ENCODE measurements around the gene CFAP46. TPM values are rescaled to one million over a fixed set of nuclear protein-coding genes. Genes with fewer than 3 reads are reported as not detected.
"Not testable (repeated sequence)": the region's sequence is repeated elsewhere in the genome, so short reads cannot be mapped to it uniquely, and the experiment has no call there.

CFAP46 gene
- total RNA-seq, 2 donors from 2014 or later = not detected

GRCh38 chr10:132929953-132930548 is 12.3 kb downstream of the CFAP46 start:
- DNase-seq (no peak), ATAC-seq (no peak)
- Mint-ChIP-seq H3K36me3 (ENCODE audit: low read depth) (no peaks in the 10 kb centered on the region), H3K27me3 (no peaks in the 10 kb centered on the region), H3K4me1 (peaks cover 7% of the 10 kb centered on the region), H3K27ac (peak overlapping the region; percentile 14), H3K4me3 (no peak overlapping the region)
- H3K9me3 ChIP-seq (ENCODE audit: control insufficient read depth, low read length, poor library complexity, severe bottlenecking) = no peaks in the 10 kb centered on the region

DNA sequence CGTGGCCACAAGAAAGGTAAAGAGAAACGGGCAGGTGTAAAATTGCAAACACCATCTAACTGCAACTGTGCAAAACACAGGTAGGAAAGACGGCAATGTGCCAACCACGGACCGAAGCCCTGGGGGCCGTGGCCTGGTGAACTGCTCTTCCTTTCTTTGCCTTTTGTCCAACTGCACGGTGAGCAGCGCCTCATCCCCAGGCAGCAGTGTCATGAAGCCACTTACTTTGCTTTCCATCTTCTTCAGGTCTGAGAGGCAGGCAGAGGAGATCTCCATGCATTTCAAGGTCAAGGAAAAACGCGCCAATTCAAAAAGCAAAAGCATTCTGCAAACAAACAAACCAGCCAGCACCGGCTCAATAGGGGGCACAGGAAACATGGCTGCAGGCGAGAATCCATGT is 12.9 kb downstream of the CFAP46 start:
- H3K4me1 Mint-ChIP-seq = peaks cover 7% of the 10 kb centered on the region
- no peaks in the 10 kb centered on the region for H3K9me3 ChIP-seq (ENCODE audit: control insufficient read depth, low read length, poor library complexity, severe bottlenecking)
- H3K27me3 Mint-ChIP-seq = no peaks in the 10 kb centered on the region
- H3K27ac Mint-ChIP-seq = peak overlapping the region; percentile 14
- H3K36me3 Mint-ChIP-seq (ENCODE audit: low read depth) = no peaks in the 10 kb centered on the region
- no peak for DNase-seq
- no peak overlapping the region for H3K4me3 Mint-ChIP-seq
- no peak for ATAC-seq

- no peak overlapping the region for H3K27ac Mint-ChIP-seq
- H3K4me3 Mint-ChIP-seq = no peak overlapping the region
- no peak for ATAC-seq
- no peaks in the 10 kb centered on the region for H3K36me3 Mint-ChIP-seq (ENCODE audit: low read depth)
- H3K9me3 ChIP-seq (ENCODE audit: control insufficient read depth, low read length, poor library complexity, severe bottlenecking) = no peaks in the 10 kb centered on the region
- H3K4me1 Mint-ChIP-seq = peaks cover 7% of the 10 kb centered on the region
- no peaks in the 10 kb centered on the region for H3K27me3 Mint-ChIP-seq
- no peak for DNase-seq
These were observed 14.1 kb downstream of the CFAP46 start for GRCh38 chr10:132928261-132928660.

DNA sequence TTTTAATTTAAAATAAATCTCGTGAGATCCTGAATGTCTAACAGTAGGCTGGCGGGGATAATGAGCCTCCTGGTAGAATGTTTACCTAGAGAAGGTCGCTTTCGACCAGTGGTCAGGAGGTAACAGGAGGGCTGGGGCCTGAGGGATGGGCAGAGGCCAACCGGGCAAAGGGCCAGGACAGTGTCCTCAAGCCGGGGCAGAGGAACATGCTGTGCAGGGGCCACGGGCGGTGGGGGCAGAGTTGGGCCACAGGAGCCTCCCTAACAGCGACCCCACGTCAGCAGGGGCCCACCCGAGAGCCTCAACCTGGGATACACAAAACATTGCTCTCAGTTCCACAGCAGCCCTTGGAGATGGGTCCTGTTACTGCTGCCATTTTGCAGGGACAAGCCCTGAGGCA is 14.5 kb downstream of the CFAP46 start:
- peaks cover 7% of the 10 kb centered on the region for H3K4me1 Mint-ChIP-seq
- no peak for DNase-seq
- no peak for ATAC-seq
- no peak overlapping the region for H3K27ac Mint-ChIP-seq
- H3K4me3 Mint-ChIP-seq = no peak overlapping the region
- H3K36me3 Mint-ChIP-seq (ENCODE audit: low read depth) = no peaks in the 10 kb centered on the region
- H3K27me3 Mint-ChIP-seq = no peaks in the 10 kb centered on the region
- H3K9me3 ChIP-seq (ENCODE audit: control insufficient read depth, low read length, poor library complexity, severe bottlenecking) = no peaks in the 10 kb centered on the region

- Mint-ChIP-seq H3K4me3 (no peak overlapping the region), H3K4me1 (peaks cover 3% of the 10 kb centered on the region), H3K36me3 (ENCODE audit: low read depth) (no peaks in the 10 kb centered on the region), H3K27me3 (no peaks in the 10 kb centered on the region), H3K27ac (no peak overlapping the region)
- H3K9me3 ChIP-seq (ENCODE audit: control insufficient read depth, low read length, poor library complexity, severe bottlenecking) = no peaks in the 10 kb centered on the region
- no peak for ATAC-seq
- DNase-seq = no peak
These were observed 15.4 kb downstream of the CFAP46 start for GRCh38 chr10:132926777-132927650.

DNA sequence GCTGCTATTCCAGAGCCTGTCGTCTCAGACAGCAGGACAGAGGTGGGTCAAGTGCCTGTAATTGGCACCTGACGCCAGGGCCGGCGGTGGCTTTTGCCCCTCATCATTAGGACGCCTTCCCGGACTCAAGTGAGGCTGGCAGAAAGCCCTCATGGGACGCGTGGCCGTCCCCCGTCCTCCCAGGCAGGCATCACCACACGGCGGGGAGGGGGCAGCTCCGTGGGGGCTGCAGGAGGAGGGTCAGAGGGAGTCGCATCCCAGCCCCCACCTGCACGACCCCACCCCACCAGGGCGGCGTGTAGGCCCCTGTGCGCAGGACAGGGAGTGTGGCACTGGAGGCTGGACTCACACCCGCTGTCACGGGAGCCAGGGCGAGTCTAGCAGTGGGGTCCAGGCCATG is 16.3 kb downstream of the CFAP46 start:
- no peak for DNase-seq

GRCh38 chr10:132925614-132926013 is 16.8 kb downstream of the CFAP46 start:
- no peaks in the 10 kb centered on the region for H3K36me3 Mint-ChIP-seq (ENCODE audit: low read depth)
- H3K27ac Mint-ChIP-seq = no peak overlapping the region
- no peak for ATAC-seq
- no peaks in the 10 kb centered on the region for H3K27me3 Mint-ChIP-seq
- H3K4me3 Mint-ChIP-seq = no peak overlapping the region
- DNase-seq = no peak
- H3K4me1 Mint-ChIP-seq = peaks cover 3% of the 10 kb centered on the region
- no peaks in the 10 kb centered on the region for H3K9me3 ChIP-seq (ENCODE audit: control insufficient read depth, low read length, poor library complexity, severe bottlenecking)

More for the DNA sequence above, 16.3 kb downstream of the CFAP46 start:
- Mint-ChIP-seq H3K4me3 (no peak overlapping the region), H3K4me1 (peaks cover 3% of the 10 kb centered on the region), H3K27ac (no peak overlapping the region), H3K27me3 (no peaks in the 10 kb centered on the region), H3K36me3 (ENCODE audit: low read depth) (no peaks in the 10 kb centered on the region)
- H3K9me3 ChIP-seq (ENCODE audit: control insufficient read depth, low read length, poor library complexity, severe bottlenecking) = no peaks in the 10 kb centered on the region
- ATAC-seq = no peak

DNA sequence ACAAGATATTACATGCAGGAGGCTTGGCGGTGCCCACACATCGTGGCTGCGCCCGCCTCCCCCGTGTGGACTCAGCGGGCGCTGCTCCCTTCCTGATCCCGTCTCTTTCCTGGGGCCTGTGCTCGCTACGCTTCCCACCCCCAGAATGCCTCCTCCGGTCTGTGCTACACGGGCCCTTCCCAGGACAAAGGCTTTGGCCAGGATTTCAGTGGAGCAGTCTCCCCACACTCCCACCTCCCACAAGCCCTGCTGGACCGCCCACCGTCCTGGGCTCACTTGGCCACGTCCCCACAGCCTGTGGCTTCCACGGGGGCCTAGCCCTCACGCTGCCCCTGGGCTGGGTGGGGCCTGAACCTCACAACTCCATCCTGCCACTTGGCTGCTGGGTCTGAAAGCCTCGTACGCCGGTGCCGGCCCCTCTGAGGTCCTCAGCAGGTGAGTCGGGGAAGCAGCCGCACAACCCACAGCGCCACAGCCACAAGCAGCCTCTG is 17.3 kb downstream of the CFAP46 start:
- H3K27me3 Mint-ChIP-seq = no peaks in the 10 kb centered on the region
- no peaks in the 10 kb centered on the region for H3K36me3 Mint-ChIP-seq (ENCODE audit: low read depth)
- H3K27ac Mint-ChIP-seq = no peak overlapping the region
- no peak for ATAC-seq
- H3K9me3 ChIP-seq (ENCODE audit: control insufficient read depth, low read length, poor library complexity, severe bottlenecking) = no peaks in the 10 kb centered on the region
- H3K4me1 Mint-ChIP-seq = peaks cover 3% of the 10 kb centered on the region
- H3K4me3 Mint-ChIP-seq = no peak overlapping the region
- DNase-seq = no peak

DNA sequence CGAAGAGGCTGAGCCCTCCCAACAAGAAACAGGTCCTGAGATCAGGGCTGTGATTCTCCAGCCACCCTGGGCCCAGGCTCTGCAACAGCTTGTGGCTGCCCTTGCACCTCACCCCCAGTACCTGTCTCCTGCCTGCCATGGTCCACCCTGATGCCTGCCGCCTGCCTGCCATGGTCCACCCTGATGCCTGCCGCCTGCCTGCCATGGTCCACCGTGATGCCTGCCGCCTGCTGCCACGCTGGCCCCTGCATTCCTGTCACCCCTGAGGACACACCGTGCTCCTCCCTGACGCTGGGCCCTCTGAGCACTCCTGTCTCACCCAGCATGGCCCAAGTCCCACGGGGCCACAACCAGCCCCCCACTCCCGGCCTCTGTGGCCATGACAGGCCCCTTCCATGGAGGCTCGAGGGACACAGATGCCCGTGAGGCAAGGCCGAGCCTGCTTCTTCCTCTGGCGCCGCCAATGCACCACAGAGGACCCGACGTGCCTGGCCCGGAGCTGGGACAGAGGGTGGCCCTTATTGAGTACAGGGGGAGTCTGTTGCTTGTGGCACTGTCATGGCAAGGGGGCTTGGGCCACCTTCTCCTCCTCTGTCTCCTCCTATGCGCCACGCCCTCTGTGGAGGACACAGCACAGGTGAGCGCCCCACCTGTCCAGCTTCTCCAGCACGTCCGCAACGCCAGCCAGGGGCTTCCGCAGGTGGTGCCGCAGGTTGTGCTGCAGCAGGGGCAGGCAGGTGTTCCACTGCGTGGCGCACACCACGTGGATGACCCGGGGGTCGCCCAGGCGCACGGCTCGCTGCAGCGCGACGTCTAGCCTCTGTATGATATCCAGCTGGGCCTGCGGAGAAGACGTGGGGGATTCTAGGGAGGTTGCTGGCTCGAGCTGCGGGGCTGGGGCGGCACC is 18.1 kb downstream of the CFAP46 start:
- Mint-ChIP-seq H3K4me1 (no peaks in the 10 kb centered on the region), H3K27ac (no peak overlapping the region), H3K36me3 (ENCODE audit: low read depth) (no peaks in the 10 kb centered on the region), H3K27me3 (no peaks in the 10 kb centered on the region), H3K4me3 (no peak overlapping the region)
- ATAC-seq (no peak), DNase-seq (no peak)
- no peaks in the 10 kb centered on the region for H3K9me3 ChIP-seq (ENCODE audit: control insufficient read depth, low read length, poor library complexity, severe bottlenecking)

DNA sequence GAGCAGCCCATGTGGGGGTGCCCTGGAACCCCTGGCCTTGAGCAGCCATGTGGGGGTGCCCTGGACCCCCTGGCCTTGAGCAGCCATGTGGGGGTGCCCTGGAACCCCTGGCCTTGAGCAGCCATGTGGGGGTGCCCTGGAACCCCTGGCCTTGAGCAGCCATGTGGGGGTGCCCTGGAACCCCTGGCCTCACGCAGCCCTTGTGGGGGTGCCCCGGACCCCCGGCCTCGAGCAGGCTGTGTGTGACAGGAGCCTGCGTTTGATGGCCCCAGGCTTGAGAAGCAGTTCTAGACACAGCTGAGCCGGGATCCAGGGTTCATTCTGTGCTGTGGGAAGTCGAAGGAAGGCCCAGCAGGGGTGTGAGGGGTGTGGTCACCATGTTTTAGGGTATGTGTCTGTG is 19.0 kb downstream of the CFAP46 start:
- H3K4me1 Mint-ChIP-seq; H3K36me3 Mint-ChIP-seq (ENCODE audit: low read depth); H3K27ac Mint-ChIP-seq: not testable (repeated sequence)

DNA sequence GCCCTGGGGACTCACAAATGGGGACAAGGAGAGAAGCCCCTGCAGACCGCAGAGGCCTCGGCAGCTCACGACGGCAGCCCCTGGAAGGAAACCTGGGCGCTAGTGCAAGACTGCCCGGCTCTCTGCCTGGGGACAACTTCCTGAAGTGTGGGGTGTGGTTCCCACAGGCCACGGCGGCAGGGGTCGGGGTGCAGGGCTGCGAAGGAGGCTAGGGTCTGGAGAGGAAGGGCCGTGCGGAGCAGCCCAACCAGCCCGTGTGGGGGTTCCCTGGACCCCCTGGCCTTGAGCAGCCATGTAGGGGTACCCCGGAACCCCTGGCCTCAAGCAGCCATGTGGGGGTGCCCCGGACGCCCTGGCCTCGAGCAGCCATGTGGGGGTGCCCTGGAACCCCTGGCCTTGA is 19.5 kb downstream of the CFAP46 start:
- Mint-ChIP-seq H3K36me3 (ENCODE audit: low read depth) (no peaks in the 10 kb centered on the region), H3K27ac (no peak overlapping the region), H3K4me1 (no peaks in the 10 kb centered on the region), H3K27me3 (no peaks in the 10 kb centered on the region), H3K4me3 (no peak overlapping the region)
- no peaks in the 10 kb centered on the region for H3K9me3 ChIP-seq (ENCODE audit: control insufficient read depth, low read length, poor library complexity, severe bottlenecking)
- ATAC-seq (no peak), DNase-seq (no peak)

More for the DNA sequence above, 19.0 kb downstream of the CFAP46 start:
- not testable (repeated sequence) for H3K9me3 ChIP-seq (ENCODE audit: control insufficient read depth, low read length, poor library complexity, severe bottlenecking); ATAC-seq; H3K27me3 Mint-ChIP-seq; DNase-seq; H3K4me3 Mint-ChIP-seq

- Mint-ChIP-seq H3K27me3 (no peaks in the 10 kb centered on the region), H3K4me1 (no peaks in the 10 kb centered on the region), H3K27ac (no peak overlapping the region), H3K4me3 (no peak overlapping the region), H3K36me3 (ENCODE audit: low read depth) (no peaks in the 10 kb centered on the region)
- no peaks in the 10 kb centered on the region for H3K9me3 ChIP-seq (ENCODE audit: control insufficient read depth, low read length, poor library complexity, severe bottlenecking)
- no peak for DNase-seq
- no peak for ATAC-seq
These were observed 20.3 kb downstream of the CFAP46 start for GRCh38 chr10:132921818-132922807.

Data from T-helper 17 cell (primary cell).